GM18498 (cell line): ENCODE results near the gene ADGRF4.

Source experiments
- ATAC-seq: cut with Tn5 transposase; IDR thresholded peaks from one replicate; pipeline ENCODE4 v1.9.1; 2021; ENCODE audit warnings: mild to moderate bottlenecking, moderate library complexity; ENCODE audit not compliant: unreplicated experiment

Gene ADGRF4, protein sequence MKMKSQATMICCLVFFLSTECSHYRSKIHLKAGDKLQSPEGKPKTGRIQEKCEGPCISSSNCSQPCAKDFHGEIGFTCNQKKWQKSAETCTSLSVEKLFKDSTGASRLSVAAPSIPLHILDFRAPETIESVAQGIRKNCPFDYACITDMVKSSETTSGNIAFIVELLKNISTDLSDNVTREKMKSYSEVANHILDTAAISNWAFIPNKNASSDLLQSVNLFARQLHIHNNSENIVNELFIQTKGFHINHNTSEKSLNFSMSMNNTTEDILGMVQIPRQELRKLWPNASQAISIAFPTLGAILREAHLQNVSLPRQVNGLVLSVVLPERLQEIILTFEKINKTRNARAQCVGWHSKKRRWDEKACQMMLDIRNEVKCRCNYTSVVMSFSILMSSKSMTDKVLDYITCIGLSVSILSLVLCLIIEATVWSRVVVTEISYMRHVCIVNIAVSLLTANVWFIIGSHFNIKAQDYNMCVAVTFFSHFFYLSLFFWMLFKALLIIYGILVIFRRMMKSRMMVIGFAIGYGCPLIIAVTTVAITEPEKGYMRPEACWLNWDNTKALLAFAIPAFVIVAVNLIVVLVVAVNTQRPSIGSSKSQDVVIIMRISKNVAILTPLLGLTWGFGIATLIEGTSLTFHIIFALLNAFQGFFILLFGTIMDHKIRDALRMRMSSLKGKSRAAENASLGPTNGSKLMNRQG

DNA sequence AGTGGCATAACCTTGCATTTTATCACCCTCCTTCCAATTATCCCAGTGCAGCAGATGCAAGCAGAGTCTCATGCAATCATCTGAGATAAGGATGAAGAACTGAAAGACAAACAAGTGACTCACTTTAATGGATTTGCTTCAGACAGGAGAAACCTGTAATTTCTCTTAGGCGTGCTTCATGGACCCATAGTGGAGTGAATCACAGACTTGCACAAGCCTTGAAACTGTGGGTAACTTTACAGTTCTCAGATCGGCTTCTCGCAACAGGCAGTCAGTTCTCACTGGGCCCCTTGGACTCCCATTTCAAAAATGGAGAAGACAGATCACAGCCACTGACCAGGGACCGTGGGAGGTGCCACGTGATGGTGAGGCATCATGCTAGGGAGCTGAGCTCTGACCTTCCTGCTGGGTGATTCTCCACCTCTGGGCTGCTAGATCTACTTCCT is at the start of gene ADGRF4:
Gene ADGRF4, plus strand, starts transcription at position 239 of the 446 bp plus-strand sequence. CDS start 8,666 bp downstream, outside the sequence.
- ATAC-seq = no peak

DNA sequence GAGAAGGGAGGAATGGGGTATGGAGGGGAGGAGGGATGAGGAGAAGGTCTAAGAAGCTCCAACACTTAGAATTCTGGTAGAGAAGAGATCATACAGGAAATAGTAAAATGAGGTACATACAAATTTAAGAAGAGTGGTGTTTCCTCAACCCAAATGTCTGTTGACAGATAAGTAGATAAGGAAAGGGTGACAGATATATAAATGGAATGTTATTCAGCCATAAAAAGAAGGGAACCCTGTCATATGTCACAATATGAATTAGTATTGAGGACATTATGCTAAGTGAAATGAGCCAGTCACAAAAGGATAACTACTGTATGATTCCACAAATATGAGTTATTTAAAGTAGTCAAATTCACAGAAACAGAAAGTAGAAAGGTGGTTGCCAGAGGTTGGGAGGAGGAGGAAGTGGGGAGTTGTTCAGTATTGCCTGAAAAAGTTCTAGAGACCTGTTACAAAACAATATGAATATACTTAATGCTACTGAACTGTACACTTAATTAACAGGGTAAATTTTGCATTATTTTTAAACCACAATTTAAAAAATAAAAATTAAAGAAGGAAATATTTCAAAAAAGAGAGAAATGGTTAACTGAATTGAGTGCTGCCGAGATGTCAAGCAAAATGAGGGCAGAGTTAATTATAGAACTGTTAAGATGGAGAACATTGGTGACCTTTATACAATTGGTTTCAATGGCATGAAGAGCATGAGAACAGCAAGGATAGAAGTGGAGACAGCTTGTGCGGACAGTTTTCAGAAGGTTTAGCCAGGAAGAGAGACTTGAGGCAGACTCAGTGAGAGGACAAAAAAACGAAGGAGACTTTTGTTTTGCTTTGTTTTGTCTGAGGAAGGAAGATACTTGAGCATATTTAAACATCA is 47.6 kb upstream of the ADGRF4 start:
- peak; percentile 58 for ATAC-seq

DNA sequence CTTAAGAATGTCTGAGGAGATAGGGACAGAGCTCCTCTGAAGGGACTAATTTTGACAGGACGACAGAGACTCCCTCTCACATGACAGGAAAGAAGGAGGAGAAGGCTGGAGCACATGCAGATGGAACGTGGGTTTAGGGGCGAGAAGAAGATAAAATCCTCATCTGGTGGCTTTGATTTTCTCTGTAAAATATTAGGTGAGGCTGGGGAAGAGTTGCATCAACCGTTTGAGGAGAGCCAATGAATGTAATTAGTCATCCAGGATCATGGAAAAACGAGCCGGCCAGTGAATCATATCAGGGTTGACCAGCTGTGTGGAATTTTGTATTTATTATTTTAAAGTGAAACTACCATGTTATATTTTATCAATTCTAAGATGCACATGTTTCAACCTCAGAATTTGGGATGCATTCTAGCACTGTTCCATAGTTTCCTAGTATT is 46.9 kb upstream of the ADGRF4 start:
- ATAC-seq = no peak

DNA sequence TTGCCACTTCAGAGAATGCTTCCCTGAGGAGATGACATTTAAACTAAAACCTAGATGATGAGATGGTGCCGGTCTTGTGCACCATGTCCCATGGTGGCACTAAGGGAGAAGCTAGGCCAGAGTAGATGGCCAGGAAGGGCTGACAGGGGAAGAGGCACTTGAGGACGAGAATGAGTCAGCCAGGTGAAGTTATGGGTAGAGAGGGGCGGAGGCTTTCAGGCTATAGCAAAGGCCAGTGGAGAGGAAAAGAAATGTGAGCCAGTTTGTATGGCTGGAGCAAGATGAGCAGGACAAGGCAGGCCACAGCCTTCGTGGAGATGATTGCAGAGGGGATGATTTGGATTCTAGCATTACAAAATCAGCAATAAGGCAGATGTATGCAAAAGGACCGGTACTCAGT is 44.7 kb upstream of the ADGRF4 start:
- ATAC-seq = no peak

DNA sequence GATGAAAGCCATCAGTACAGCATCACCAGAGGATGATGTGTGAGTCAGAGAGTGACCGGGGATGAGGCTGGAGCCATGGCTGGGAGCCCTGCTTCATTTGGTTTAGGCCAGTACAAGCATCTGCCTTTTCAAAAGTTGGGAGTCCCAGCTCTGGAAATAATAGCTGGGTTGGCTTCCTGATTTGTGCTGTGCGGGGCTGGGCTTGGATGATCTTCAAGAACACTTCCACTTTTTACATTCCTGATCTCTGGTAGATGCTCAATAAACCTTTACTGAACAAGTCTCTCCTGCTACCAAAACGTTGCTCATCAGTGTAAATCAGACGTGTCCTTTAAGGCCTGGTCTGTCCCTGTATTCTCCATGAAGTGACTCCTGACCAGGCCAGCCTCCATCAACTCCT is 44.1 kb upstream of the ADGRF4 start:
- no peak for ATAC-seq

DNA sequence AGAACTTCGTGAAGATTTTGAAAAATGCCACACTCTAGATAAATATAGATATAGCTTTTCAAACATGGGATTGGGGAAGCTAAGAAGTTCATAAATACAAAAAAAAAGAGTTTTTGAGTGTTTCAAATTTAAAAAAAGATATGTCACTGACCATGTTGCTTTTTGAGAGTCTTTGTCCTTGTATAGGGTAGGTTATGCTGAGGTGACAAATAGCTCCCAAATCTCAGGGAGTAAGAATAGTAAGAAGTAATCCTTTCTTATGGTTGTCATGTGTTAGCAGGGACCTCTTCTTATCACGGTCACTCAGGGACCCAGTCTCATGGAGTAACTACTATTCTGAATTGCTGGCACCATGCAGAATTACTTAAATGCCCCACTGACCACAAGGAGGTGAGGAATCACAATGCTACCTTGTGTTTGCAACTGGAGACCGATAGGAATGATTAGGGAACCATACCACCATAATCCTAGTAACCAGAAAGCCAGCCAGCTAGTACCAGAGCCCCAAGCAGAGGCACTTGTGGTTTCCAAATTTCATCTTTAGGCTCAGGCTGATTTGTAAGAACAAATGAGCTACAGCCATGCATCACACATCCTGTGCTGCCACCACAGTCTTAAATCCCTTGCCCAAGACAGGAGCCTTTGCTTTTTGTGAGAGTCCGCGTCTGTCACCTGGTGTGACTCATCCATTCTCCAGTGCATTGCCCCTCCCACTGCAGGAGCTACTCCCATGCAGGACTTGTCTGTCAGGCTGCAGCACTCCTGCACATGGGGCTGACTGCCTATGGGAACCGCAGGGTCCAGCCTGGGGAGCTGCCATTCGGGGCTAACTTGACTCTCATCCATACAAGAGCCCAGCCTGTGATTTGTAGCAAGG is 42.4 kb upstream of the ADGRF4 start:
- no peak for ATAC-seq

DNA sequence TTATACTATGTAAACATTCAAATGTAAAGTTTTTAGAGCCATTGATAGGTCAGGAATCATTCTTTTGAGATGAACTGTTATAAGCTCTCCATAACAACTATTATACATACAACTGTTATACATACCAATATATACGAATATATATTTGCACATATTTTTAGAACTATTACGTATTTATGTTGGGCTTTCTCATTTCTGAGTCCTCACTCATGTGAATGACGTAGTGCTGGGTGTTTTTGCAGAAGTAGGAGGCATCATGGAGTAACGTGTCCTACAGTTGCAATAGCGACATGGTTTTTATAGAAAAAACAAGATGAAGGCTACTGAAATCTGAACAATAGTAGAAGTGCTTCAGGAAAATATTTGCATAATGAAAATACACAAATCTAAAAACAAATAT is 36.4 kb upstream of the ADGRF4 start:
- ATAC-seq = no peak

DNA sequence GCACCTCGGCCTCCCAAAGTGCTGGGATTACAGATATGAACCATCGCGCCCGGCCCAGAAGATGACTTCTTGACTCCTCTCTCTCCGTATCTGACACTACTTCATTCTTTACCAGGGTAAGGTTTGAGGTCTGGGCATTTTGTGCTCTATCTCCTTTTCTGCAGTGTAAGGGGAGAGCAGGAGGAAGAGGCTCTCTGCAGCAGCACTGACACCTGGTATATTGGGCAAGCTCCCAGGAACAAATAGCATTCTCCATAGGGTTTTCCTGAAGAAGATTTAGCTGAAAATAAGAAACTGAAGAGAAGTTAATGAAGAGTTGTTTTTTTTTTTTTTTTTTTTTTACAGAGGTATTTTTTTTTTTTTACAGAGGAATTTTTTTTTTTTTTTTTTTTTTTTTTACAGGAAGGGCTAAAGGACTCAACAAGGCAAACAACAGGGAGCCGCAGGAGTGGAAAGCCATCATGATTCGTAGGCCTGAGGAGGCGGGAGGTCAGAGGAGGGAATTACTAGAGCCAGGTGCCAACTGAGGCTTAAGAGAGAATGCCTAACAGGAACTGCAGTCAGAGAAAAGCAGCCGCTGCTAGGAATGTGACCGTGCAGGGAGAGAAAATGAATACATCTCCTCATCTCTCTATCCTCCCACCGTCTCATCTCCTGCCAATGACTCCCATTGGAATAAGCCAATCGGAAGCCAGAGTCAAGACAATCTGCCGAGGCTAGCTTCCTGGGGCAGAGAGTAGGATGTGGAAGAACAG is 34.7 kb upstream of the ADGRF4 start:
- ATAC-seq = no peak

DNA sequence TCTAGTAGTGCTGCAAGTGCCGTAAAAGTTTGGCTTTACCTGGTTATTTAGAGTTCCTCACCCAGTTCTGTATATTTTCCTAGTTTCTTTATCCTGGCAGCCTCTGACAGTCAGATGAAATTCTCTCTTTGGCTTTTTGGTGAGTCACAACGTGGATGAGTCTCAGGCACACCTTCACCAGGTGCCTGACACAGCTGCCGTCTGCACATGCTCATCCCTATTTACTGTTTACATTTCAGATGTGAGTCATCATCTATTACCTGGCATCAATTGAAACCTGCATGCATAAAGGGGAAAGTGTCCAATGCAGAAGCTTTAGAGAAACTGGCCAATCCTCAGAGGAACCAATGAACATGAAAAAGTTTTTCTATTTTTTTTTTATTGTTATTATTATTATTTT is 33.3 kb upstream of the ADGRF4 start:
- ATAC-seq = no peak

DNA sequence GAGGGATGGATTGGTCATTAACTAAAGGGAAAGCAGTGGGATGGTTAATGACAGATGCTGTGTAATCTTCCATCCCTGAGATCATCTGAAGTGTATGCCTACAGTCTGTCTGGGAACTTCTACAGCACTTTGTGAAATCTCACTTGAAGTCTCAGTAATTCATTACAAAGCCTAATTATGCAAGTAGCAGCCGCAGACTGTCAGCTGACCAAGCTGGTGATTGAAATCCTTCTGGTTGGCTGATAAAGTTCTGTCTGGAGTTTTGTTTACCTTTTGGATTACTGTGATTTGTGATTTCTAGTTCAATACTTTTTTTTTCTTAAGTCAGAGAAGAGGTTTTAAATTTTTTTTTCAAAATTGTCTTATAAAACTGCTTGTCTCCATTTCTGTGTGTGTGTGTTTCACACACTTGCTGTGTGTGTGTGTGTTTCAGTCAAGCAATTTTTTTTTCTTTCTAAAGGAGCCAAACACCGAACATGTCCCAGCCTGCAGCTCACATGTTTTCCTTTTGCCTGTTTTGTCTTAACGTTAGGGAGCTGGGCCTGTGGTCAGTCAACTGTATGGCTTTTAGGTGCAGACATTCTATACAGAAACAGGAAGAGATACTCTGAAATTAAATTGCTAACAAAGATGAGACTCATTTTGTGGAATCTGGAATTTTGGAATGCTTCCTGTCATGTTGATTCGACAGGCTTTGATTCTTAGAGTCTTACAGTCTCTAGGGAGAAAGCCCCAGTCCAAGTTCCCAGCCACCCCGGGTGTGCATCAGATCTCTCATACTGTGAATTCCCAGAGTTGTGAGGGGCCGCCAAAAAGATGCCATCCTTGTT is 28.5 kb upstream of the ADGRF4 start:
- no peak for ATAC-seq

DNA sequence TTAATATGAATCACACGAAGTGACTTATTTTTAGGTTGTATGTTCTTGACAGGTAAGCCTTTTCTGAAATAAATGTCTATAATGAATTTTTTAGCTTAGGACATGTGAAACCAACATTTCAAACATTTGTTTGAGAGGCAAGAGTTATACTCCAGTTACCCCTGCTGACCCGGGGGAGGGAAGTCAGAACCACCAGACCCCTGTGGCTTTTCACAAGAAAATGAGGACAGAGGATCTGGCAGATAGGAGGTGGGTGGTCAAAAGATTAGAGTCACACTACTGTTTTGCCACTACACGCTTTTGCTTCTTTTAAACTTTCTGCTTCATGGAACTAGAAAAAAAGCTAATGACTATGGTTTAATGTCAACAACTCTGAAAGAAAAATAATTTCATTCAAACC is 27.5 kb upstream of the ADGRF4 start:
- ATAC-seq = no peak

DNA sequence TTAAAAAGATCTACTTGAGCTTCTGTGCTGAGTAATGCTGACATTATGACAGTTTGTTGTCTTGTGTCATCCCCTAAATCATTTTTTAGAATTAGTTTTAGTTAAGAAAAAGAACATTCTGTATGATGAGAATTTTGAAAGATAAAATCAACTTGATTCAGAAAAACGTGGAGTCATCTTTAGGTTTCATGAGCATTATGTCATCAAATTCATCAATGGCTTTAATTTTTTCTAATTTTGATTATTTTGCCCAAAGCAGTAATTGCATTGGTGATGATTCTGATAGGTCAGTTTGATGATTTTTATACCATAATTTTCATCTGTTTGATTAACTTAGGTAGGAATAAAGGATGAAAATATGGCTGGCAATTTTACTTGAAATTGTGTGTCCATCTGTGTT is 26.6 kb upstream of the ADGRF4 start:
- no peak for ATAC-seq

DNA sequence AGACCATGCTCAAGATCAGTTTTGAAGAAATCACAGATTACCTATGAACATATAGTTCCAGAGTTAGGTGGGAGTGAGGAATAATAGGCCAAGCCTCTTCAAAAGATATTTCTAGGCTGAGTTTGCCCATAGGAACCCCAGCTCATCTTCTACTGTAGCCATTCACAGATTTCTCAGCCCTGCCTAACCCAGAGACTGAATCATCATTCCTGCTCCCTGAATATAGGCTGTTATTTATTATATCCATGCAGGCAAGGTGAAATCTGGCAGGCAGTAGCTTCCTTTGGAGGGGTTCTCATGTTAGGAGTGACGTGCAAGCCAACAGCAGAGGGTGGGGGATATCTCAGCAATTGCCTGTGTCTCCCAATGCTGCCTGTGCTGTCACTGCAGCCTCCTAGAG is 25.6 kb upstream of the ADGRF4 start:
- ATAC-seq = no peak

DNA sequence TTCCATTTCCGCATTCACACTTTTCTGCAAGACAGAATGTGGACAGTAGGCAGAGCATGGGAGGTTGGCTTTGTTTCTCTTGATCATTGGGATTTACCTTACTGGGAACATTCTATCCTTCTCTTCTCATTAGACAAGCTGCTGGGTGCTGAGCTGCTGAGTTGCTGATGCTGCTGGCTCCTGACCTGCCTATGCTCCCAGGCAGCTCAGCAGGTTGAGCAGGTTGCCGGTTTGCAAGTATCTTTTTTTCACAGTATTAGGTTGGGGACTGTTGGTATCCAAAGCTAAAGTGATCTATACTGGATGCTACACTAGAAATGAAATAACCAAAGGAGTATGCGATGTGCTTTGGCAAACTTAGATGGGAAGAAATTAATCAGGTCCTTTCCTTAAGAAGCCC is 23.7 kb upstream of the ADGRF4 start:
- ATAC-seq = no peak

DNA sequence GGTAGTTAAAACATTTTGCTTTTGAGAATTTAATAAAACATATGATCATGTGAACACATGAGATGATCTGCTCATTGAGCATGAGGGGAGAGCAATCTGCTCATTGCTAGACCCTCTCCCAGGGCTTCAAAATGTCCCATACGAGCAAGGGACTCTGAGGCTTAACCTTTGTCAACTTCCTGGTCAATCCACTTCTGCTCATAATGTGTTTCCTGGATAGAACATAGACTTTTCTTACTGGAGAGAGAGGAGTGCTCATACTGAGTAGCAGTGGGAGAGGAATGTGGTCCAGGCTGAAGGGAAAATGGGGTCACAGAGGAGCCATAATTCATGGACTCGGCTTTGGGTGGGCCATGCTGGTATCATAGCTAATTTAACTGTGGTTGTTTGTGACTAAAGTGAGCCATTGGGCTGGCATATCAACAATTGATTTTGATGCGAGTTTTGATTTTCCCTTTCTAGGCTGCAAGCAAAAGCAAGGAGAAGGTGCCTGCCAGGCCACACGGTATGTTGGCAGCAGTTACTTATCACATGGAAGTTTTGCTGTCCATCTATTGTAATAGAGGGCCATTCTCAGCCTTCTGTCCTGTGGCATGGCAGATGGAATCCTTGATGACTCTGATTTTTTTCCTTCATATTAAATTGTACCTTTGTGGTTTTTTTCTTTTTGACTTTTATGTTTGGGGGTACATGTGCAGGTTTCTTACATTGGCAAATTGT is 20.8 kb upstream of the ADGRF4 start:
- ATAC-seq = no peak

DNA sequence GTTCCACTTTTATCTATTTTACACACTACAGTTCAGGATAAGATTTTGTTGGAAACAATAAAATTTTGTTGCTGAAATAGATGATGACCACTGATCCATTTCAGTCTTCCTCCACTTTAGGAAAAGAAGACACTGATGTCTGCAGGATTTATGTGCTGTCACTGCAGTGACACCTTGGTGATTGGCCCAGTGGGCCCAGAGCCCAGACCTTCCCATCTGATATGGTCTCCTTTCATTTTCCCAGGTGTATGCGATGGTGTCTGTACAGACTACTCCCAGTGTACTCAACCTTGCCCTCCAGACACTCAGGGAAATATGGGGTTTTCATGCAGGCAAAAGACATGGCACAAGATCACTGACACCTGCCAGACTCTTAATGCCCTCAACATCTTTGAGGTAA is 19.6 kb upstream of the ADGRF4 start:
- no peak for ATAC-seq

DNA sequence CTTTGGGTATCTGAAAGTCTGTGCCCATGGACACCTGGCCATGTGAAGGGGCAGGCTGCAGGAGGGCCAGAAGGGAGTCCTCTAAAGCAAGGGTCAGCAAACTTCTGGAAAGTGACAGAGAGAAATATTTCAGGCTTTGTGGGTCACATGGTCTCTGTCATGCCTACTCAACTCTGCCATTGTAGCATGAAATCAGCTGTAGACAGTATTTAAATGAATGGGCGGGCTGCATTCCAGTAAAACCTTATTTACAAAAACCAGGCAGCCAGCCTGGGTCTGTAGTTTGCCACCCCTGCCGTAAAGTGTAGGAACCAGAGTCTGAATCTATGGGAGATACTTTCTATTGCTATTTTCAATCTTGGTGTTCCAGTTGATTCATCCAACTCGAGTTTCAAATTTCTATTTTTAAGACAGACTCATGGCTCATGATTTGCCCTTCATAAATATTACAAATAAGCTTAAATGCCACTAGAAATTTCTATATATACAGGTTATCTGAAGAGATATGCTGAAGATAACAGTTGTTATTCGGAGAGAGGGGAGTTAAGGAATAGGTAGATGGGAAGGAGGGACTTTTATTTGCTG is 19.0 kb upstream of the ADGRF4 start:
- no peak for ATAC-seq

DNA sequence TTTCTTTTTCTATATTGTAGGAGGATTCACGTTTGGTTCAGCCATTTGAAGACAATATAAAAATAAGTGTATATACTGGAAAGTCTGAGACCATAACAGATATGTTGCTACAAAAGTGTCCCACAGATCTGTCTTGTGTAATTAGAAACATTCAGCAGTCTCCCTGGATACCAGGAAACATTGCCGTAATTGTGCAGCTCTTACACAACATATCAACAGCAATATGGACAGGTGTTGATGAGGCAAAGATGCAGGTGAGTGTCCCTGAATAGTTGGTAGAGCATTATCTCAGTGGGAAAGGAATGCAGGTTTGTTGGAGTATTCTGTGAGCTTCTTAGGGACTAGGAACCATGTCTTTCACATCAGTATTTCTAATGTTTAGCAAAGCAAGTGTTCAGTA is 18.3 kb upstream of the ADGRF4 start:
- no peak for ATAC-seq
